Body of pancreas (tissue), 4 donors: ENCODE results near the gene CCDC13.

Experiments
- CTCF ChIP-seq, 7 experiments: fragments of 450-650 bp in 4 of 7; fragments of 200-600 bp in 3 of 7; sonication (generic) in 3 of 7; IDR thresholded peaks; one replicate each; pipeline ENCODE4 v1.5.1; 2016 to 2019; ENCODE audit warnings: antibody characterized with exemption in 7 of 7
- POLR2A ChIP-seq, 3 donors: fragments of 450-650 bp; IDR thresholded peaks; one replicate each; pipeline ENCODE4 v1.6.1; 2016; ENCODE audit warnings: antibody characterized with exemption in 3 of 3, mild to moderate bottlenecking in 2 of 3

GRCh38 chr3:42790714-42791229 is 17.7 kb upstream of the CCDC13 start:
- TF ChIP-seq POLR2A (IDR thresholded peaks at IDR 0.05) (no peak), CTCF (IDR thresholded peaks at IDR 0.05) (no peak)
